PFSK-1 (cell line): ENCODE results near the gene NTM.

ENCODE experiments used
- FOXP2 ChIP-seq: optimal IDR thresholded peaks from 2 replicates; pipeline ENCODE3; 2011; ENCODE audit warnings: borderline replicate concordance, control low read depth, inconsistent platforms; ENCODE audit not compliant: insufficient read depth; ENCODE audit errors: extremely low read length, extremely low read depth
- POLR2AphosphoS5 ChIP-seq: IDR thresholded peaks from 2 replicates; pipeline ENCODE4 v1.6.1; 2012; ENCODE audit warnings: low read depth, mild to moderate bottlenecking, control low read depth, low read length, moderate library complexity
- SIN3A ChIP-seq: IDR thresholded peaks from 2 replicates; pipeline ENCODE4 v1.6.1; 2012; ENCODE audit warnings: mild to moderate bottlenecking, low read length, moderate library complexity, borderline replicate concordance; ENCODE audit not compliant: insufficient read depth
- TAF1 ChIP-seq: IDR thresholded peaks from 2 replicates; pipeline ENCODE4 v1.6.1; 2012; ENCODE audit warnings: low read length, control low read depth, borderline replicate concordance; ENCODE audit not compliant: insufficient read depth
- TF ChIP-seq, protein P1 (sequence below), 2 experiments: IDR thresholded peaks; 2 replicates each; pipeline versions ENCODE4 v1.6.1 to v1.8.0; 2011 to 2012; ENCODE audit warnings: low read depth in 2 of 2, low read length in 2 of 2, control low read depth in 1 of 2, inconsistent platforms in 1 of 2, mild to moderate bottlenecking in 1 of 2, moderate library complexity in 1 of 2; ENCODE audit not compliant: insufficient read depth in 1 of 2

DNA sequence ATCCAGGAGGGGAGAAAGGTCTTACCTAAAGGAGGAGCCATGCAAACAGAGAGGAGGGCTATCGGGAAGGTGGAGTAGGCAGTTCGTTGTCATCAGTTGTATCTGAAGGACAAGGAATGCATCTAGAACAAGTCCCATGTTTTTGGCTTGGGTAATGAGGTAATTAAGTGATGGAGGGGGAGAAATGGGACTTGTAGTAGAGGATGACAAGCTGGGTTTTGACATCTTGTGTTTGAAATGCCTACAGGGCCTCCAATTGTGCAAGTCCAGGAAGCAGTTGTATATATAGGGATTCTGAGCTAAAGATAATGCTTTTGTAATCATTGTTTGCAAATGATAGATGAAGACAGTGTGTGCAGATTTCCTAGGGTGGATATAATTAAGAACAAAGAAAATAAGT, 622.8 kb downstream of the NTM start:
- no peak for TF ChIP-seq TAF1
- TF ChIP-seq, protein P1, sequence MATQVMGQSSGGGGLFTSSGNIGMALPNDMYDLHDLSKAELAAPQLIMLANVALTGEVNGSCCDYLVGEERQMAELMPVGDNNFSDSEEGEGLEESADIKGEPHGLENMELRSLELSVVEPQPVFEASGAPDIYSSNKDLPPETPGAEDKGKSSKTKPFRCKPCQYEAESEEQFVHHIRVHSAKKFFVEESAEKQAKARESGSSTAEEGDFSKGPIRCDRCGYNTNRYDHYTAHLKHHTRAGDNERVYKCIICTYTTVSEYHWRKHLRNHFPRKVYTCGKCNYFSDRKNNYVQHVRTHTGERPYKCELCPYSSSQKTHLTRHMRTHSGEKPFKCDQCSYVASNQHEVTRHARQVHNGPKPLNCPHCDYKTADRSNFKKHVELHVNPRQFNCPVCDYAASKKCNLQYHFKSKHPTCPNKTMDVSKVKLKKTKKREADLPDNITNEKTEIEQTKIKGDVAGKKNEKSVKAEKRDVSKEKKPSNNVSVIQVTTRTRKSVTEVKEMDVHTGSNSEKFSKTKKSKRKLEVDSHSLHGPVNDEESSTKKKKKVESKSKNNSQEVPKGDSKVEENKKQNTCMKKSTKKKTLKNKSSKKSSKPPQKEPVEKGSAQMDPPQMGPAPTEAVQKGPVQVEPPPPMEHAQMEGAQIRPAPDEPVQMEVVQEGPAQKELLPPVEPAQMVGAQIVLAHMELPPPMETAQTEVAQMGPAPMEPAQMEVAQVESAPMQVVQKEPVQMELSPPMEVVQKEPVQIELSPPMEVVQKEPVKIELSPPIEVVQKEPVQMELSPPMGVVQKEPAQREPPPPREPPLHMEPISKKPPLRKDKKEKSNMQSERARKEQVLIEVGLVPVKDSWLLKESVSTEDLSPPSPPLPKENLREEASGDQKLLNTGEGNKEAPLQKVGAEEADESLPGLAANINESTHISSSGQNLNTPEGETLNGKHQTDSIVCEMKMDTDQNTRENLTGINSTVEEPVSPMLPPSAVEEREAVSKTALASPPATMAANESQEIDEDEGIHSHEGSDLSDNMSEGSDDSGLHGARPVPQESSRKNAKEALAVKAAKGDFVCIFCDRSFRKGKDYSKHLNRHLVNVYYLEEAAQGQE (IDR thresholded peaks at IDR 0.05; ENCODE audit: insufficient read depth in 1 of 2, low read depth in 2 of 2, low read length in 2 of 2): no peak
- TF ChIP-seq POLR2AphosphoS5: no peak
- no peak for TF ChIP-seq SIN3A
- no peak for TF ChIP-seq FOXP2
